ENCODE measurements around the gene HSPA8.
"Not testable (repeated sequence)": the region's sequence is repeated elsewhere in the genome, so short reads cannot be mapped to it uniquely, and the experiment has no call there.

HSPA8 gene

DNA sequence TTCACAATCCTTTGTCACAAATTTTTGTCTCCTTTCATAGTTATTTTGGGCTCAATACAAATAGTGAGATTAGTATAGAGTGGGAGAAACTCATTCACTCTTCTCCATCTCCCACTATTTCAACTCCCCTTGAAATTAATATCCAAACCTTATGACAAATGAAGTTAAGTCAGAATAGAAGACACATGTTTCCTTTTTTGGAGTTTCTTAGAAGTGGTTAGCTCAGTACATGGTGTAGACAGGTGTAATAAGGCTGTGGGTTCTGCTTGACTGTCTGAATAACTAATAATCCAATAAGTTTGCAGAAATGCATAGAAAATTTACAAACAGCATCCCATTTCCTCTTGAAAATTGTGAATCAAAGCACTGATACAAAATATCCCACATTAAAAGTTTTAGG, 10.8 kb upstream of the HSPA8 start:
- DNase-seq: no peak

DNA sequence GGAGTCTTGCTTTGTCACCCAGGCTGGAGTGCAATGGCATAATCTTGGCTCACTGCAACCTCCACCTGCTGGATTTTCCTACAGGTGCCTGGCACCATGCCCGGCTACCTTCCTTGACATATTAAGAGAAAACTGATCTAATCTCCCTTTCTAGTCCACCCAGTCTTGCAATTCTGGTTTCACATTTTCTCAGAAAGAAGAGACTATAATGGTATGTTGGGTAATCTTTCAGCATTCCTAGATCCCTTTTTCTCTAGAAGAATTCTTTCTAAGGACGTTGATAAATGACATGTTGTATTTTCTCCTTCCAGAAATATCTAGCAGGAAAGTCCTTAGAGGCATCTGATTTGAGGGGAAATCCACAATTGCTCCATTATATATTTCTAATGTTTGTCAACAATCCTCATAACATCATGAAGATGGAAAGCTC, 10.4 kb upstream of the HSPA8 start:
- DNase-seq: no peak

DNA sequence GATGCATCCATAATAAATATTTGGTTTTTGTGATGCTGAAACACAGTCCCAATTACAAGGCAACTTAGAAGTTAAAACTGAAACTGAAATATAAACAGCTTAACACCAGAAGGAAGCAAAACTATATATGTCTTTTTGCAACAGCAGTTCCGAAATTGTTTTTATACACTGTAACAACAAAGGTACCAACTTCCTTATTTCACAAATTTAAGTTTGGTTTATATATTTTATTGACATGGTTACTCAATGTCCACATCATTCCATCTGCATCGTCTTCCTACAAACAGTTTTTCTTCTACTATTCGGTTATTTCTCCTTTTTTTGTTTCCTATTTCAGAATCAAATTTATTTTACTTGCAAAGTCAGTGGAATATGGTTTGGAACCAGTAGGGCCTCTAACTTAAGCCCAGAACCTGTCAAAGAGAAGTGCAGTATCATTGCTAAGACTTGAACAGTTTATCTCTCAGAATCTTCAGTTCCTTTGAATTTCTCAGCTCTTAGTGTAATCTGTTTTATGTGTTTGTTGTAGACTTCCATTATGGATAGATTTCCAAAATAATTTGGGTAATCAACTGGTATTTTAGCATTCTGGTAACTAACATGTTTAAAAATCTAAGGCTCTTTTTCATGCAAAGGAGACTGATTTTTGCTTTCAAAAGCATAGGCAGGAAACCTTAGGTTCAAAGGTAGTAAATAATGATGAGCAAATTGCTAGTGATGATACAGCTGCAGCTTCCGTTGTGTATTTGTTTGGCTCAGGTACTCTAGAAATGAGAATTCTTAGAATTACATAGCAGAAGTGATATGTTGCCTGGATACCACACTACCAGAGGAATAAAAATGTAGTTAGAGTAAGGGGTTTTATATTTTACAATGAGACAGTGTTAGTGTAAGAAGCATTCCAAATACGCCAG, 8.2 kb upstream of the HSPA8 start:
- DNase-seq: no peak

DNA sequence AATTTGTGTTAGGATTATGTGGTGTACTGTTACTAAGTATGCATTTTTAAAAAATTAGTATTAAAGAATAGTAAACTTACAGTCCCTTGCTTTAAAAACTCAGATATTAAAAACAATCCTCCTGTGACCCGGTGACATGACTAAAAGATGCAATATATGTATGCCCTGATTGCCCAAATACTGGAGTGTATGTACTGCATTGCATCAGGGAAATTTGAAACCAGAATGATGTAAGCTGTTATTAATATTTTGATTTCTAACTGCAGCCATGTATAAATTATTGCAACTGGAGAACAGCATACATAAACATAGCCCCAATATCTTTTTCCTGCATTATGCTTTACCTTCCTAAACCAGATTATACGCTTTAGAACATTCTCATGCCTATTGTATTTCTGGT, 3.7 kb upstream of the HSPA8 start:
- DNase-seq: no peak

DNA sequence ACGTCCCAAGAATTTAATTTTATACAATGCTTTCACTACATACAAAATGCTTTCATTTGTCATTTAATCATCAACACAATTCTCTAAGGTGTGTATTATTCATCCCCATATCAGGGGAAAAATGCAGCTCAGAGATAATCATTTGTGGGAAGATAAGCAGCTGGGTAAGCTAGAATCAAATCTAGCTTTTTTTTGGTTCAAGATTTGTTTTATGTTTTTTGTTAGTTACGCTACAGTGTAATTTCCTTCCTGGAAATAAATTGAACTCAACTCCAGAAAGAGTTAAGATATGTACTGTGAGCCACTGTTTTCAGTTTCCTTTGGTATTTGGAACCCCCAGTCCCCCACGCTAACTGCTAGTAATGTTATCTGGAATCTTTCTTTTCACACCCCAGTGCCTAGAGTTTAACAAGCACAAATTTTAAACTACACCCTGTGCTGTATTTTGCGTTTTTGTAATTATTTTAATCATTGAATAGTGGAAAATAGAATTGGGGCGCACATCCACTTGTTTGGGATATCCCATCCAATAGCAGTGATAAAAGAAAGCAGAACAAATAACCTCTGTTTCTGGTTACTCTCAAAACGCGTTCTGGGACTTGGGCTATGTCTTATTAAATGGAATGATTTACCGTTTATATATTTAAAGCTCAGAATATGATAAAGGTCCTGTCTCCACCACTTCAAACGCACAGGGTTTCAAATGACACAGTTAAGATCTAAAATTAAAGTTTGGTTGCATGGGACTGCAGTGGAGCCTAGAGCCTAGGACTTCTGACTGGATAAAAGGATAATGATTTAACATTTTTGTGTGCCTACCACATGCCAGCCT, 2.1 kb upstream of the HSPA8 start:
- DNase-seq: no peak

DNA sequence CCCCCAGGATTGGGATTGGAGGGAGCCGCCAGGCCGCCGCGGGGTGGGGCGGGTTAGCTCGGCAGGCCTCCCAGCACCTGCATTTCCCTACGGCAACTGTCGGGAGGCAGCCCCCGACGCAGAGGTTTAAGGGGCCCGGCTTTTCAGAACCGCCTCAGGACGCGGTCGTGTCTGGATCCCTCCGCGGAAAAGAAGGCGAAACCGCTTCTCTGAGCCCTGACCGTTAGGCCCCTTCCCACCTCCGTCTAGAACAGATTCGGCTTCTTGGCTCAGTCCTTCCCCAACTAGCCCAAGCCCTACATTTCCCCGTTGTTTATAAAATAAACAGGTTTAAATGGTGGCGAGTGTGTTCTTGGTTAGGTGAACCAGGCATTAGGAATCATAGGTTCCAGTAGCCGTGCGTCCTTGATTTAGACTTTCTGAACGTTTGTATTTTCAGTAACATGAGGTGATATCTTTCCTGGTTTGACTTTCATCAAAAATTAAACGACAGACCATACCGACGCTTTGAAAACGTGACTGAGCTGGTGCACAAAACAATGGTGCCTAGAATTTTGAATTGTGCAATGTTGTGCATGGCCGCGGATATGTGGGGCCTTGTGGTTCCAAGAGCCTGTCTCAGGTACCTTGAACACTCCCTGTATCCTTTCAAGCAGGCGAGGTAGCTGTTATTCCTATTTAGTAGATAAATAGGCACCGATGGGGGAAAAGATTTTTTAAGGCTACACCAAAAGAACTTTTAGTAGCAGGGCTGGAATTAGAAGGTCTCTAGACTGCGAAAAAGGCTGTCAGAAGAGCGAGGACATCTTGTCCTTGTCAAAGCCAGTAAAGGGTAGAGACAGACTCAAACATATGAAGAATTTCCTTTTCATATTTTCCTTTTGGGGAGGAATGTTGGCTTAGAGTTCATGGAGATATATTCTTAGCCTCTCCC, 1.2 kb upstream of the HSPA8 start:
- peak in 40 of 56 donors; percentile 10 to 88 (median 56) for DNase-seq

DNA sequence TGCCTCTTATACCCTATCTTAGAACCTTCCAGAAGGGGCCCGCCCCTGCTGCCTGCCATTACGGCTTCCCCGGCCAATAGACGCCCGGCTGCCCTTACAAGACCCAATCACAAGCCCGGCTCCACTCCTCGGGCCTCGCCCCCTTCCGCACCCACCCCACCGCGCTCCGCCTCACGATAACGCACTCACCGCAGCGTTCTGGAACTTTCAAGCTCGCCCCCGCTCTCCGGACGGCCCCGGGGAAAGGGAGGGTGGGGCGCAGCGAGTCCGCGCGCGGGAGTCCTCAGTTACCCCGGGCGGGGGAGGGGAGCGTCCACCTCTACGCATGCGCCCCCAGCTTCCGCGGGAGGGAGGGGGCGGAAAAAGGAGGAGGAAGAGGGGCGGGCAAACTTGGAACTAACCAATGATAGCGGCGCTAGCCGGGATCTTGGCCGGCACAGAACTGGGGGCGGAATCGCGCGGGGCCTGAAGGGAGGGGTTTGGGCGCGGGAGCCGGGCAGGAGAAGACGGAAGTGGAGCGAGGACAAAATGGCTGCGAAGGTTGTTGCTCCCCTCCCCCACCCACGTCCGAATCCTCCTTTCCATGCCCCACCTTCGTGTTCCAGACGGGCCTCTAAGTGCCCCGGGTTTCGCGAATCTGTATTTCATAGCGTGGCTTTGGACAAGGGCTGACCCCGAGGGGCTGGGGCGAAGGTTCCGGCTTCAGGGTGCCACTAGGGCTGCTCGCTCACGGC, 389 bp upstream of the HSPA8 start:
- DNase-seq: peak; percentile 88 to 100 (median 100)

DNA sequence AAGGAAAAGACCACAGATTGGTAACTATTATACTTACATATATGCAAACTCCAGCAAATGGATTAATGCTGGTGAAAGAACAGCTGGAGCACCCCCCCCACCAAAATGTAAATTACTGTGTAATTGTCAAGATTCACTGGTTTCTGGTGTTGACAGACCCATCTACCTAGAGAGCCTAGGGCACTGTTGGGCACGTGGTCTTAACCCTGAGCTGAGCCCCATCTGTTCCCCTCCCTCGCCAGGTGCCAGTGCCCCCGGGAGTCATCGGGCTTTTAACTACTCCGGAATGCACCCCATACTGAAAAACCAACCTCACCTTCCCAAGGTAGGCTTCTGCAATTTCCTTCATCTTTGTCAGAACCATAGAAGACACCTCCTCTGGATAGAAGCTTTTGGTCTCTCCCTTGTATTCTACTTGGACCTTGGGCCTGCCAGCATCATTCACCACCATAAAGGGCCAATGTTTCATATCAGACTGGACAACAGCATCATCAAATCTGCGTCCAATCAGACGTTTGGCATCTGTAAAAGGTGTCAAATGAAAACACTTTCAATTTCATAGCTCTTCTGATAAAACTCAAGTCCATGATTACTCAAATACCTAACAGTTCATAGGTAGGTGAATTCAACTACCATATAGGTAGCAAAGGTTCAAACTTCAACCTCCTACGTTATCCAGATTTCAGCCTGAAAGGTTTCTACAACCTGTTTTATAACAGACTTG, 1.5 kb downstream of the HSPA8 start:
- DNase-seq: no peak

DNA sequence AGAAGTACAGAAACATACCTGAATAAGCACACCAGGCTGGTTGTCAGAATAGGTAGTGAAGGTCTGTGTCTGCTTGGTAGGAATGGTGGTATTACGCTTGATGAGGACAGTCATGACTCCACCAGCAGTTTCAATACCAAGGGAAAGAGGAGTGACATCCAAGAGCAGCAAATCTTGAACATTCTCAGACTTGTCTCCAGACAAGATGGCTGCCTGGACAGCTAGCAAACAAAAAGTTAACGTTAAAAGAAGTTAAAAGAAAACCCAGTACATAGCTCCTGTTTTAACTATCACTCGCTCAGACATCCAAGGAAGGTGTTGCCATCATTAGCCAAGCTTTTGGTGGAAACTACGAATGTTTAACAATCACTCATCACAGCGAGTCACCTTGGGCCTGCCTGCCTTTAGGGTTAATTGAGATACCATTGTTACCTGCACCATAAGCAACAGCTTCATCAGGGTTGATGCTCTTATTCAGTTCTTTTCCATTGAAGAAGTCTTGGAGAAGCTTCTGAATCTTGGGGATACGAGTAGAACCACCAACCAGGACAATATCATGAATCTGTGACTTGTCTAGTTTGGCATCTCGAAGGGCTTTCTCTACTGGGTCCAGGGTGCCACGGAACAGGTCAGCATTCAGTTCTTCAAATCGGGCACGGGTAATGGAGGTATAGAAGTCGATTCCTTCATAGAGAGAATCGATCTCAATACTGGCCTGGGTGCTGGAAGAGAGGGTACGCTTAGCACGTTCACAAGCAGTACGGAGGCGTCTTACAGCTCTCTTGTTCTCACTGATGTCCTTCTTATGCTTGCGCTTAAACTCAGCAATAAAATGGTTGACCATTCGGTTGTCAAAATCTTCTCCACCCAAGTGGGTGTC, 2.7 kb downstream of the HSPA8 start:
- not testable (repeated sequence) for DNase-seq

DNA sequence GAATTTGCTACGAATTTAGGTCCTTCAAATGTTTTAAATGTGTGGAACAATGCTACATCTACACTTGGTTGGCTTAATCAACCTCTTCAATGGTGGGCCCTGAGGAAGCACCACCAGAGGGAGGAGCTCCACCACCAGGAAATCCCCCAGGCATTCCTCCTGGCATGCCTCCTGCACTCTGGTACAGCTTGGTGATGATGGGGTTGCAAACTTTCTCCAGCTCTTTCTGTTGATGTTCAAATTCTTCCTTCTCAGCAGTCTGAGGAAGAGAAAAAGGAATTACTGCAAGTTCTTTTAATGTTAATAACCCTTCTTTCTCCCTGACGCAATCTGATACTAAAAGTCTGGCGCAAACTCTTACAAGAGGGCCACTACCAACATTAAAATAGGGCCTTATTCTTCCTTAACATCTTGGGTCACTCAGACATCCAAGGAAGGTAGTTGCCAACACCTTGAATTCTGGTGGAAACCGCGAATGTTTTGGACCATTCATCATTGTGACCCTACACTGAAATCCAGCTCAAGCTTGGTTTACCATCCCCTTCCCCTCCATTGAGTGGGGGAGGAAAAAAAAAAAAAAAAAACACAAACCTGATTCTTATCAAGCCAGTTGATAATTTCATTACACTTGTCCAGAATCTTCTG, 4.2 kb downstream of the HSPA8 start:
- no peak for DNase-seq

DNA sequence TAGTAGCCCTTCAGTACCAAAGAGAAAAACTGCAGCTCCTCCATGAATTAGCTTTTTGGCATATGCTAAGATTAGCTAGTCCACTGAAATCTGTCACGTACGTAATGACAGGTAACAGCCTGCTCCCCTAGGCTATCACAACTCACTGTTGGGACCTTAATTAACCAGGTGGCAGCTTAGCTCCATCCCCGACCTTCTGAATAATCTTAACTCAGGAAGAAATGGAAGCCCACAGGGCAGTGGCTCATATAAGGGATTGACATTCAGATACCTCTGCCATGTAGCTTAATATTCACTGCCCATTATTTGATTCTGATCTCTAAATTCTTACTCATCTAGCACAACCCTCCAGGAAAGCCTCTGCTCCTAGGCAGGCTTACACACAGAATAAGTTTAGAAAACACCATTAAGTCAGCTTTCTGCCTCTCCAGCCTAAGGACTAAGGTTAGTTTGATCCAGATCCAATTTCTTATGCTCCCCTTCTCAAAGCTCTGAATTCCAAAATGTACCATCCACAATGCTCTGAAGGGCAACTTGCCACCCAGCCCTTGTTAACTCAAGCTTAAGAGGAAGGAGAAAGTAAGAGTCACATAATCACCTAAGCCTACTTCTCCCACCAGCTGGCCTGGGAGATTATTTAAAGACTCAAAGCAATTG, 5.0 kb downstream of the HSPA8 start:
- peak in 1 of 56 donors; percentile 33 for DNase-seq

DNA sequence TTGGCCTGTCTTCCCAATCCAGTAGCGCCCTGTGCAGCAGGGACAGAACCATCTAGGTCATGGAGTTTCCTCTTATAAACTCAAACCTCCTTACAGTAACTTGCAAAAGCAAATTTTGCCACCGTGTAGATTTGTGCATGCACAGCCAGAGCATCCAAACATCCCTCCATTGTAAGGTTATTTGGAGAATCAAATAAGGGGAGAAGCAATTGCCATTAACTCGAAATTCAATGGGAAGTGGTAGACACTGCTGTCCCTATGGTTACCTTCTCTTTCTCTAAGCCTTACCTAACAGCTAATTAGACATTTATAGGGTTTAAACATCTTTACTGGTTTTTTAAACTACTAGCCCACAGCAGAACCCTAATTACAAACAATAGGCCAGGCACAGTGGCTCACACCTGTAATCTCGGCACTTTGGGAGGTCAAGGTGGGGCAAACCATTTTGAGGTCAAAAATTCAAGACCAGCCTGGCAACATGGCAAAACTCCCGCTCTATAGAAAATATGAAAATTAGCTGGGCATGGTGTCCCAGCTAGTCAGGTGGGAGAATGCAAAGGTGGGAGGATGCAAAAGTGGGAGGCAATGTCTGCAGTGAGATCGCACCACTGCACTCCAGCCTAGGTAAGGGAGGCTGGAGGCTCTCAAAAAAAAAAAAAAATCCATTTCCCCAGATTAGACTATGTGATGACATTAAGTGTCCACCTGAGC, 6.6 kb downstream of the HSPA8 start:
- no peak for DNase-seq

DNA sequence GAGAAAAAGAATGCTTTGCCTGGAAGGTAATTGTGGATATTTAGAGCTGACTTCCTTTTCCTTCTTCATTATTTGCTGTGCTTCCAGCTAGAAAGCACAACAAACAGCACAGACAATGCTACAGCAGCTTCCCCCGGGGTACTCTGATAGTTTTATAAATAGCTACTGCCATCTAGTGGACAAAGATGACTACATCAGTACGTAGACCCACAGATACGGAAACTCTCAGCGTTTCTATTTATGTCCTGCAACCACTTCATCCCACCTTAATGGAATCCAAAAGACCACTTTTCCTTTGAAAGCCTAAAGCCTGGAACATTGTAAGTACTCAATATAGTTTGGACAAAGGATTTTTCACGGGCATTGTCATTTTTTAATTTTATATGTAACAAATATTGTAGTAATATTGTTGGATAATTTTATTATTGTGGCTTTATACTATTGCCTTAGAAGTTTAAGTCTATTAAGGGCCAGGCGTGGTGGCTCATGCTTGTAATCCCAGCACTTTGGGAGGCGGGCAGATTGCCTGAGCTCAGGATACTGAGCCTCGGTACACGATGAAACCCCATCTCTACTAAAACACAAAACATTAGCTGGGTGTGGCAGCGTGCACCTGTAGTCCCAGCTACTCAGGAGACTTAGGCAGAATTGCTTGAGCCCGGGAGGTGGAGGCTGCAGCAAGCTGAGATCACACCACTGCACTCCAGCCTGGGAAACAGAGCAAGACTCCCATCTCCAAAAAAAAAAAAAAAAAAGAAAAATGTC, 7.5 kb downstream of the HSPA8 start:
- DNase-seq: peak in 8 of 56 donors; percentile 11 to 55 (median 30)

DNA sequence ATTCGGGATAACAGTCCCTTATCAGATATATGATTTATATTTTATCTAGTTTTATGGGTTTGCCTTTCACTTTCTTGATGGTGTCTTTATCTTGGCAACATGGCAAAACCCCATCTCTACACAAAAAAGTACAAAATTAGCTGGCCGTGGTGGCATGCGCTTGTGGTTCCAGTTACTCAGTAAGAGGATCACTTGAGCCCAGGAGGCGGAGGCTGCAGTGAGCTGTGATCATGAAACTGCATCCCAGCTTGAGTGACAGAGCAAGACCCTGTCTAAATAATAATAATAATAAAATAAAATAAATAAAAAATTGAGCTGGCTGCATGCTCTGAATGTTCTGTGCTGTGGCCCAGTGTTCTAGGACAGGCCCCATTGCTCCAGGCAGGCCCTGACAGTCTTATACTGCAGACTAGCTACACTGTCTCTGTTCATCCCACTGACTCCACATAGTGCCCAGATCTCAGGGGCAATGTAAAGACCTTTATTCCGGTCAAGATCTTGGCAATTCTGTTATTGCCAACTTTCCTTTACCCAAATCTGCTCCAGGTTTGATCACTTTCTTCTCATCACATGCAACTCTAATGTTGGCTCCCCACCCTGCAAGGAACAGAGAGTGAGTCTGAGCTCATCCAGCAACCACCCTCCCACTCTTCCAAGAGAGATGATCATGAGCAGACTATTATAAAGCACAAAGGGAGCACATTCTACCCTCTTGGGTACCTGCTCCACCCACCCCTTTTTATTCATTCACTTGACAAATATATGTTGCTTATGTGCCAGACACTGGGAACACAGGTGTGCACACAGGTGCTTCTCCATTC, 8.8 kb downstream of the HSPA8 start:
- peak in 21 of 56 donors; percentile 4 to 83 (median 33) for DNase-seq

DNA sequence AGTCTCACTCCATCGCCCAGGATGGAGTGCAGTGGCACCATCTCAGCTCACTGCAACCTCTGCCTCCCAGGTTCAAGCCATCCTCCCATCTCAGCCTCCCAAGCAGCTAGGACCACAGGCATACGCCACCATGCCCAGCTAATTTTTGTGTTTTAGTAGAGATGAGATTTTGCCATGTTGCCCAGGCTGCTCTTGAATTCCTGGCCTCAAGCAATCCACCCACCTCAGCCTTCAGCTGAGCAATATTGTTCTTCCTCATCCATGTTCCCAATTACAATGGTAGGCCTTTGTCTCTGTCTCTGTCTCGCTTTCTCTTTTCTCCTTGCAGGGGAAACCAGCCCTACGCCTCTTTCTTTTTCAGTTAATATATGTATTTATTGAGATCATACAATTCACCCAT, 10.3 kb downstream of the HSPA8 start:
- DNase-seq: no peak

Measured in nucleus accumbens (tissue), 56 donors.